Urinary bladder (tissue), 4 donors: Measurements from ENCODE around the gene NUP37. TPM values are rescaled to one million over a fixed set of nuclear protein-coding genes. Genes with fewer than 3 reads are reported as not detected.

Source experiments
- DNase-seq: peaks from one replicate; pipeline ENCODE4 v3.0.0-alpha.2; 2015; ENCODE audit errors: extremely low spot score
- H3K27ac ChIP-seq: one replicate; pipeline ENCODE4 v1.5.1; 2013; ENCODE audit warnings: low read depth, mild to moderate bottlenecking, moderate library complexity
- H3K36me3 ChIP-seq: one replicate; pipeline ENCODE4 v1.6.1; 2013; ENCODE audit warnings: mild to moderate bottlenecking, moderate library complexity; ENCODE audit not compliant: insufficient read depth
- H3K4me1 ChIP-seq: one replicate; pipeline ENCODE4 v1.6.1; 2013; ENCODE audit warnings: mild to moderate bottlenecking, moderate library complexity; ENCODE audit not compliant: insufficient read depth
- H3K4me3 ChIP-seq: one replicate; pipeline ENCODE4 v1.5.1; 2013; ENCODE audit warnings: low read depth, low read length
- WGBS: extraction: QIAGEN DNeasy Blood & Tissue Kit; methylation state at CpG from one replicate; pipeline ENCODE4 v1.1.7; 2013; 5-methylcytosine and 5-hydroxymethylcytosine counted together
- polyA plus RNA-seq: library from polyadenylated mRNA; stranded (reverse); fragments of 200-250 nt; gene quantifications from one replicate; pipeline ENCODE4 v1.2.3, GENCODE V29; 2013
- total RNA-seq: library from RNA; depleted of rRNA; stranded (reverse); fragments of >200 nt; gene quantifications from one replicate; pipeline ENCODE4 v1.2.3, GENCODE V29; 2014
- donor health status: healthy with polysubstance abuse.
- donor health status: healthy.

NUP37 gene
- total and polyA plus RNA-seq, 2 donors = 22.8 to 34.9 TPM

DNA sequence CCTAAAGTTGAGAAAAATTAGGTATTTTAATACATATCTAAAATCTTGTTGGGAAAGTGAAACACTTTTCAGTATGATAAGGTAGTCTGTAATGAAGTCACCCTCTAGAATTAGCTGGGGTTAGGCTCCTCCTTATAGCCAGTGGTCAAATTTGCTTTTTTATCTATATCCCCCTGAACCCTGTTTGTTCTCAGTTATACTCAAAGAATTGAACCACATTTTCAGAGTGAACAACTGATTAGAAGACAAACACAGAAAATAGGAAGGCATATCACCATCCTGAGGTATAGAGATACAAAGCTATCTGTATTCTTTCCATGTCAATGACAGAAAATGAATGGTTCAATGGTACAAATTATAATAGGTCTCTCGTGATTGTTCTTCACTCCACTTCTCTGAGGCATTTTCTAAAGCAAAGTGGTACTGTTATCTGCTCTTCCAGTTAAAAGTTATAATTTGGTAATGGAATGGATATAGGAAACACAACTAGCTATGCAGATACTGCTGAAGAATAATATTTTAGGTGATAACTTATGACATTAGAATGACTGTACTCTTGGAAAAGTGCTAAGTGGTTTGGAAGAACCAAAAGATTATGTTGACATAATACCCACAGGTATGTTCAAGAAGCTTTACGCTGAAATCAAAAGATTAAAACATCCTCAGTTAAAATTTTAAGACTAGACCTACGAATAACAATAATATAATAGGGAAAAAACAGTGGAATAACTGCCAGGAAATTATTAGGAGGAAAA is 85.7 kb downstream of the NUP37 start:
- Histone ChIP-seq H3K36me3 (no peaks in the 10 kb centered on the region), H3K4me3 (no peak overlapping the region), H3K27ac (no peak overlapping the region), H3K4me1 (no peaks in the 10 kb centered on the region)
- WGBS = 57% methylated on average over 3 of the region's 3 CpGs
- no peak for DNase-seq

DNA sequence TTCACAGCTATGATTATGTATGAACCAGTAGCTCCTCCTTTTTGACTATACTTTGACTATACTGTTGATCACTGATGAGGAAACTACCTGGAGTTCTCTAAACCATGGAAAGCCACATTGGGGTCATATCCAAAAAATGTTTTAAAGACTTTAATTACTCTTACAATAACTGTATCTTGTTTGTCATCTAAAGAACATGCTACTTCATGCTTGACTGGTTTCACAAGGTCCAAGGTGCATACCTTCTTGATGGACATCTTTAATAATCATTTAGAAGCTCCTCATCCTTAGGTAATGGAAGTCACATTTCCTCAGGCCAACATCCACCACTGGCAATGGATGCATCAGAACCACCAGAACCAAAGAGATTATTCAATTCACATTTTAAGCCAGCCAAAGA is 88.1 kb downstream of the NUP37 start:
- Histone ChIP-seq H3K27ac (no peak overlapping the region), H3K4me1 (no peaks in the 10 kb centered on the region), H3K4me3 (no peak overlapping the region), H3K36me3 (no peaks in the 10 kb centered on the region)
- DNase-seq = no peak

DNA sequence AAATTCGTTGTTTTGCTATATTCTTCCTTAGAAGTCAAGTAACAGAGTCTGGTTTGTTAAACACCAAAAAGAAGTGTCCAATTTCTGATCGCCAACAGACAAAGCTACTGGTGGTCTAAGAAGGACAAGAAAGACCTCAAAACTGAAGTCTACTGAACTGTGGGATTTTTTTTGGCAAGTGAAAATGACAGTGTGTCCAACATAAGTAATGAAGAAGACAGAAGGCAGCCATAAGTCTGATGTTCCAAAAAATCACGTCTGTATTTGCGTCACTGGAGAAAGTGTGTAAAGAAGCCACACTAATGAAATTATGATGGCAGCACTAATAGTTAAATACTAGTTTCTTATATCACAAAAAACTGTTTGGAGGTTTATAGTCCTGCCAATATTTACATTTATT is 90.8 kb downstream of the NUP37 start:
- no peaks in the 10 kb centered on the region for H3K4me1 ChIP-seq
- 48% methylated on average over 4 of the region's 4 CpGs for WGBS
- no peak overlapping the region for H3K4me3 ChIP-seq
- no peak for DNase-seq
- H3K36me3 ChIP-seq = no peaks in the 10 kb centered on the region
- H3K27ac ChIP-seq = peak overlapping the region; percentile 50

DNA sequence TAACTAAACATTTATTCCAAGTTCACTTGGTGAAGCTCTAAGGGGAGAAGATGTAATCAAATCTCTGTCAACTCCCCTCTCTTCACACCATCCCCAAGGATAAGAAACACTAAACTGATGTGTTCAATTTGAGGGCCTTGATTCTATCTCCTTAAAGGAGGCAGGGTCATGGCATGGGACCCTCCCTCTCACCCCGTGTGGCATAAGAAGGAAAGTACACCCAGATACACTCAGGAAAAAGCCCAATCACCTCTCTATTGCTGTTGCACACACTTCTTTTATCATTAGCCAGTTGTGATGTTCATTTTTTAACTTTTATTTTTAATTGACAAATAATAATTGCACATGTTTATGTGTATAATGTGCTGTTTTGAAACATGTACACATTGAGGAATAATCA is 93.2 kb downstream of the NUP37 start:
- H3K4me1 ChIP-seq = no peaks in the 10 kb centered on the region
- WGBS = 75% methylated on average over 1 of the region's 1 CpG
- H3K27ac ChIP-seq = no peak overlapping the region
- H3K4me3 ChIP-seq = no peak overlapping the region
- DNase-seq = no peak
- no peaks in the 10 kb centered on the region for H3K36me3 ChIP-seq

DNA sequence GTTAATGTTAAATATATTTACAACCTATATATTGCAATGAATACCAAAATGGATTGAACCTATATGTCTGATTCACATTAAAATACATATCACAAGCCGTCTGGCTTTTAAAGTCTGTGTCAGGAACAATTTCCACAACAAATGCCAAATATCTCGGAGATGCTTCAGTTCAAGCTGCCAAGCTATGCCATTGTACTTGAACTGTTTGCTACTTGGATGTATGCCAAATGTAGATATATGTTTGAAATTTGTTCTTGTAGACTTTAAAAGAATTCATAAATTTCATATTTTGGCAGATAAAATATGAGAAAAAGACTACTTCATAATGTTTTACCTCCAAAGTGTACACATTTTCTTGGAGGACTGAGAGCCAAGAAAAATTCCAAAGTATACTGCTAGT is 95.1 kb downstream of the NUP37 start:
- Histone ChIP-seq H3K4me1 (no peaks in the 10 kb centered on the region), H3K27ac (no peak overlapping the region), H3K4me3 (no peak overlapping the region), H3K36me3 (no peaks in the 10 kb centered on the region)
- 42% methylated on average over 2 of the region's 2 CpGs for WGBS
- no peak for DNase-seq

DNA sequence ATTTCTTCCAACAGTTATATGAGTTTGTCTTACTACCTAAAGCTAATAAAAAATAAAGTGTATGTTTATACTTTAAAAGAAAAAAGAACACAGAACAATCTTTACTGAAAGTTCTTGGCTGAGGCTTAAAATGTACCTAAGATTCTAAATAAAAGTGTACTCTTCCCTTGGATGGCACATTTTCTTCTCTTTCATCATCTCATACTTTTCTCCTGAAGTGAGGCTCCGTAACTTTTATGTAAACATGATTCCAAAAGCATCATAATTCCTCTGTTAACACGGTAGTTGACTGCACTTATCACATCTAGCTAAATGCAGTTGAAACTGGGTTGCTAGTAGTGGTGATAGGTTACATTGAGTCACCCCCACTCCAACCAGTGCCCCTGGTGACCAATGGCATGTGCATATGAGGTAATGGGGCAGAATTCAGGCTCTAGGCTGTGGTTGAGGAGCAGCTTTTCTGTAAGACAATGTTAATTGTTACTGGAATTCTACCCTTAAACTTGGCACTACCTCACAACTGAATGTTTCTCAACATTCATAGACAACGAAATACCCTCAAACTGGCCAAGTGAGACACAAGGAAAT is 96.5 kb downstream of the NUP37 start:
- no peak for DNase-seq
- no peak overlapping the region for H3K27ac ChIP-seq
- no peaks in the 10 kb centered on the region for H3K4me1 ChIP-seq
- no peaks in the 10 kb centered on the region for H3K36me3 ChIP-seq
- no peak overlapping the region for H3K4me3 ChIP-seq
- 44% methylated on average over 3 of the region's 3 CpGs for WGBS

Other genes starting within 250 kb of the NUP37 start
- gene DRAM1, start 242.5 kb downstream of the NUP37 start, total RNA-seq = 14.0 TPM
- gene DRAM1, start 242.5 kb downstream of the NUP37 start, polyA plus RNA-seq = 19.4 TPM
- 82.1 TPM for gene WASHC3, start 58.1 kb downstream of the NUP37 start, total RNA-seq
- gene WASHC3, start 58.1 kb downstream of the NUP37 start, polyA plus RNA-seq = 70.4 TPM
- gene PARPBP, start 69 bp upstream of the NUP37 start, total RNA-seq = 21.4 TPM
- 1.5 TPM for gene PARPBP, start 69 bp upstream of the NUP37 start, polyA plus RNA-seq
- not detected for gene PMCH, start 77.7 kb upstream of the NUP37 start, total RNA-seq
- gene PMCH, start 77.7 kb upstream of the NUP37 start, polyA plus RNA-seq = not detected